ENCODE measurements around the gene SRPRB. TPM values are rescaled to one million over a fixed set of nuclear protein-coding genes. Genes with fewer than 3 reads are reported as not detected.

The SRPRB gene
- total RNA-seq, 1 experiment from 2014 or later: 43.4 TPM

- no peak for TF ChIP-seq EZH2phosphoT487 (IDR thresholded peaks at IDR 0.05; ENCODE audit: borderline replicate concordance, low read length)
- no peak for TF ChIP-seq CTCF (conservative IDR thresholded peaks at IDR 0.05; ENCODE audit: low read depth, low read length)
- no peak for TF ChIP-seq EZH2 (IDR thresholded peaks at IDR 0.05; ENCODE audit: low read length, unreplicated experiment)
- no peak for DNase-seq
- CTCF ChIA-PET: no interaction called here
- no TSS peak for BruUV-seq (replicated peaks)
- no peaks in the 10 kb centered on the region for H3K27me3 ChIP-seq (ENCODE audit: low read length)
- no peak overlapping the region for H3K27ac ChIP-seq (ENCODE audit: low read length)
- no peak for ATAC-seq
- H3K4me1 ChIP-seq (ENCODE audit: insufficient read depth, low read length): no peaks in the 10 kb centered on the region
- no peaks in the 10 kb centered on the region for H3K9me2 ChIP-seq (replicated peaks; ENCODE audit: low read length)
- no peak overlapping the region for H3K9ac ChIP-seq (ENCODE audit: low read length)
- H3K4me3 ChIP-seq (ENCODE audit: low read length): no peak overlapping the region
- no peaks in the 10 kb centered on the region for H3K79me2 ChIP-seq (ENCODE audit: low read length)
- H3F3A ChIP-seq (ENCODE audit: low read length, unreplicated experiment): no peaks in the 10 kb centered on the region
- H3K36me3 ChIP-seq (ENCODE audit: low read depth, low read length): no peaks in the 10 kb centered on the region
- H3K9me3 ChIP-seq (ENCODE audit: low read length): no peaks in the 10 kb centered on the region
- H3K4me2 ChIP-seq (ENCODE audit: low read length): no peak overlapping the region
- intact Hi-C loops (cut with micrococcal nuclease): no loop called here
- no peak overlapping the region for H2AFZ ChIP-seq (ENCODE audit: low read length)
- no peaks in the 10 kb centered on the region for H4K20me1 ChIP-seq (ENCODE audit: low read length)
- POLR2A ChIA-PET (ENCODE audit: unreplicated experiment): no interaction called here
Observed at GRCh38 chr3:133781570-133781969, 24.0 kb upstream of the SRPRB start.

- CTCF ChIA-PET: no interaction called here
- H3K79me2 ChIP-seq (ENCODE audit: low read length): no peaks in the 10 kb centered on the region
- no peak overlapping the region for H3K4me3 ChIP-seq (ENCODE audit: low read length)
- H3K27ac ChIP-seq (ENCODE audit: low read length): no peak overlapping the region
- H3K27me3 ChIP-seq (ENCODE audit: low read length): no peaks in the 10 kb centered on the region
- no peaks in the 10 kb centered on the region for H3K36me3 ChIP-seq (ENCODE audit: low read depth, low read length)
- H3K4me2 ChIP-seq (ENCODE audit: low read length): no peak overlapping the region
- POLR2A ChIA-PET (ENCODE audit: unreplicated experiment): no interaction called here
- no peak for ATAC-seq
- H3K9me2 ChIP-seq (replicated peaks; ENCODE audit: low read length): no peaks in the 10 kb centered on the region
- H4K20me1 ChIP-seq (ENCODE audit: low read length): no peaks in the 10 kb centered on the region
- H3F3A ChIP-seq (ENCODE audit: low read length, unreplicated experiment): no peaks in the 10 kb centered on the region
- no TSS peak for BruUV-seq (replicated peaks)
- H3K9me3 ChIP-seq (ENCODE audit: low read length): no peaks in the 10 kb centered on the region
- H3K9ac ChIP-seq (ENCODE audit: low read length): no peak overlapping the region
- DNase-seq: no peak
- H2AFZ ChIP-seq (ENCODE audit: low read length): no peak overlapping the region
- intact Hi-C loops (cut with micrococcal nuclease): no loop called here
- H3K4me1 ChIP-seq (ENCODE audit: insufficient read depth, low read length): no peaks in the 10 kb centered on the region
- TF ChIP-seq EZH2phosphoT487 (IDR thresholded peaks at IDR 0.05; ENCODE audit: borderline replicate concordance, low read length) (no peak), EZH2 (IDR thresholded peaks at IDR 0.05; ENCODE audit: low read length, unreplicated experiment) (no peak), CTCF (conservative IDR thresholded peaks at IDR 0.05; ENCODE audit: low read depth, low read length) (no peak)
Observed at GRCh38 chr3:133782454-133782853, 23.2 kb upstream of the SRPRB start.

- Histone ChIP-seq H3K4me1 (ENCODE audit: insufficient read depth, low read length) (no peaks in the 10 kb centered on the region), H3F3A (ENCODE audit: low read length, unreplicated experiment) (no peaks in the 10 kb centered on the region), H4K20me1 (ENCODE audit: low read length) (no peaks in the 10 kb centered on the region), H3K9ac (ENCODE audit: low read length) (no peak overlapping the region), H3K4me3 (ENCODE audit: low read length) (no peak overlapping the region), H3K79me2 (ENCODE audit: low read length) (no peaks in the 10 kb centered on the region), H3K27me3 (ENCODE audit: low read length) (no peaks in the 10 kb centered on the region), H3K27ac (ENCODE audit: low read length) (no peak overlapping the region), H2AFZ (ENCODE audit: low read length) (no peak overlapping the region), H3K9me3 (ENCODE audit: low read length) (no peaks in the 10 kb centered on the region), H3K36me3 (ENCODE audit: low read depth, low read length) (no peaks in the 10 kb centered on the region), H3K9me2 (replicated peaks; ENCODE audit: low read length) (no peaks in the 10 kb centered on the region), H3K4me2 (ENCODE audit: low read length) (no peak overlapping the region)
- ATAC-seq: no peak
- ChIA-PET POLR2A (ENCODE audit: unreplicated experiment) (no interaction called here), CTCF (no interaction called here)
- TF ChIP-seq EZH2 (IDR thresholded peaks at IDR 0.05; ENCODE audit: low read length, unreplicated experiment): no peak
- TF ChIP-seq EZH2phosphoT487 (IDR thresholded peaks at IDR 0.05; ENCODE audit: borderline replicate concordance, low read length): no peak
- TF ChIP-seq CTCF (conservative IDR thresholded peaks at IDR 0.05; ENCODE audit: low read depth, low read length): no peak
- DNase-seq: no peak
- intact Hi-C loops (cut with micrococcal nuclease): no loop called here
- no TSS peak for BruUV-seq (replicated peaks)
Observed at GRCh38 chr3:133783762-133784161, 21.9 kb upstream of the SRPRB start.

Measured in PC-3 (cell line).